Measurements from ENCODE around the gene FOXL1. TPM values are rescaled to one million over a fixed set of nuclear protein-coding genes. Genes with fewer than 3 reads are reported as not detected.

FOXL1 gene
- total RNA-seq, 1 experiment from 2014 or later: 0.11 TPM

DNA sequence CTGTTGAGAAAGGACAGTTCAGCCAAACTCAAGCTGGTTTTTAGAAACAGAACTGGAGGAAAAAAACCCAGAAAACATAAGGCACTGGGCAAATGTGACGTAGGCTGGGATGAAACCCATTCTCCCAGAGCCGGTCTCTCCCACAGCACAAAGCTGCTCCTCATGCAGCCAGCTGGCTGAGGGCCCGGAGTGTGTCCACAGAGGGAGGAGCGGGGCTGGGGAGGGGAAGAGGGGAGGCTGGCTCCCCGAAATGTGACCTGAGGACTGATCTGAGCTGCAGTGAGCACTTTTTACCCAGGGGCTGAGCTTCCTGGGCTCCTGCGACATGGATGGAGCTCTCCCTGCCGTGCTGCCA is 47.2 kb upstream of the FOXL1 start:
- Histone ChIP-seq H3K9me3 (no peaks in the 10 kb centered on the region), H3K4me3 (ENCODE audit: low read depth, low read length) (no peak overlapping the region), H3K36me3 (ENCODE audit: control insufficient read depth, insufficient read depth, low read length) (no peaks in the 10 kb centered on the region), H3K27me3 (replicated peaks; ENCODE audit: control insufficient read depth, insufficient read depth, low read length) (no peaks in the 10 kb centered on the region), H3K4me1 (no peaks in the 10 kb centered on the region)
- intact Hi-C loops (cut with micrococcal nuclease; ENCODE audit: unreplicated experiment): no loop called here
- BruUV-seq (replicated peaks): no TSS peak
- no peaks in the 10 kb centered on the region for H3K36me3 Mint-ChIP-seq (ENCODE audit: insufficient read depth, unreplicated experiment)
- no peak overlapping the region for H3K27ac Mint-ChIP-seq (ENCODE audit: unreplicated experiment)
- H3K27me3 Mint-ChIP-seq (ENCODE audit: insufficient read depth, unreplicated experiment): peaks cover 3% of the 10 kb centered on the region
- ChIA-PET CTCF (no interaction called here), POLR2A (no interaction called here)
- no peaks in the 10 kb centered on the region for H3K9me3 Mint-ChIP-seq (ENCODE audit: unreplicated experiment)
- no peaks in the 10 kb centered on the region for H3K4me1 Mint-ChIP-seq (ENCODE audit: low read depth, unreplicated experiment)
- no peak overlapping the region for H3K4me3 Mint-ChIP-seq (ENCODE audit: unreplicated experiment)
- DNase-seq: no peak
- TF ChIP-seq CTCF (IDR thresholded peaks at IDR 0.05; ENCODE audit: insufficient read depth in 1 of 2, low read depth in 1 of 2, low read length in 1 of 2, severe bottlenecking in 1 of 2, unreplicated experiment in 1 of 2): no peak

DNA sequence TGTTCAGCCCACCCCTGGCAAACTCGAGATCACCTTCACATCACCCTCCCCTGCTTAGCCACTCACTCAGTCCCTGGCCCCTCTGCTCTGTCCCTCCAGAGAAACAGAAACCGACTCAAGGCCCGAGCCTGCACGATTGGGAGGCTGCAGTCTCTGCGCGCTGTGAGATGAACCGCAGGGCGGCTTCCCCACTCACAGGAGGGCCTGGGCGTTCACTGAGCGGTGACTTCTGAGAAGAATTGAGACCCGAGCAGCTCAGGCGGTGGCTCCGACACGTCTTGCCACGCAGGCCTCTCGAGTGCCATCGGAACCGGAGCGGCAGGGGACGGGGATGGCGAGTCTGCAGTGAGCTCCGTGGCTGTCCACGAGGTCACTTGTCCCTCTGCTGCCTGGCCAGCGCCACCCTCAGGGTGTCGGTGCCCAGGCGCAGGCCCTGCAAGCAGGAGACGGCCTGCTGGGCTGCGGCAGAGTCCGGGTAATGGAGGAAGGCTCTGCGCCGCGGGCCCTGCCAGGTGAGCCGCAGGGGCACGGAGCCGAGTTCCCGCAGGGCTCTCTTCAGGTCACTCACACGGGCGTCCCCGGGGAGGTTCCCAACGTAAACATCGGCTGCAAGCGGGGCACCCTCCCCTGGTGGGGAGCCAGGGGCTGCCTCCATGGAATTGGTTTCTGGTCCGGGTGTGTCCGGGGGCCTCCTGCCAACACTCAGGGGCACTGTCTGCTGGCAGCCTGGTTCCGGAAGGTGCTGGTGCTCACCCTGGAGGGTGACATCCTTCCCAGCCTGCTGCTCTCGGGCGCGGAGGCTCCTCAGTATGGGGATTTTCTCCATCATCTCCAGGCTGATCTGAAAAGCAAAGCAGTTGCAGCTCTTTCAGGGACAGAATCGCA is 46.5 kb upstream of the FOXL1 start:
- H3K4me3 ChIP-seq (ENCODE audit: low read depth, low read length): no peak overlapping the region
- H3K4me3 Mint-ChIP-seq (ENCODE audit: unreplicated experiment): no peak overlapping the region
- H3K9me3 Mint-ChIP-seq (ENCODE audit: unreplicated experiment): no peaks in the 10 kb centered on the region
- CTCF ChIA-PET: no interaction called here
- H3K9me3 ChIP-seq: no peaks in the 10 kb centered on the region
- TF ChIP-seq CTCF (IDR thresholded peaks at IDR 0.05; ENCODE audit: insufficient read depth in 1 of 2, low read depth in 1 of 2, low read length in 1 of 2, severe bottlenecking in 1 of 2, unreplicated experiment in 1 of 2): no peak
- no peaks in the 10 kb centered on the region for H3K27me3 ChIP-seq (replicated peaks; ENCODE audit: control insufficient read depth, insufficient read depth, low read length)
- H3K36me3 ChIP-seq (ENCODE audit: control insufficient read depth, insufficient read depth, low read length): no peaks in the 10 kb centered on the region
- BruUV-seq (replicated peaks): no TSS peak
- H3K27ac Mint-ChIP-seq (ENCODE audit: unreplicated experiment): no peak overlapping the region
- no peaks in the 10 kb centered on the region for H3K4me1 Mint-ChIP-seq (ENCODE audit: low read depth, unreplicated experiment)
- H3K36me3 Mint-ChIP-seq (ENCODE audit: insufficient read depth, unreplicated experiment): no peaks in the 10 kb centered on the region
- POLR2A ChIA-PET: no interaction called here
- DNase-seq: no peak
- H3K4me1 ChIP-seq: no peaks in the 10 kb centered on the region
- no peaks in the 10 kb centered on the region for H3K27me3 Mint-ChIP-seq (ENCODE audit: insufficient read depth, unreplicated experiment)
- intact Hi-C loops (cut with micrococcal nuclease; ENCODE audit: unreplicated experiment): no loop called here

DNA sequence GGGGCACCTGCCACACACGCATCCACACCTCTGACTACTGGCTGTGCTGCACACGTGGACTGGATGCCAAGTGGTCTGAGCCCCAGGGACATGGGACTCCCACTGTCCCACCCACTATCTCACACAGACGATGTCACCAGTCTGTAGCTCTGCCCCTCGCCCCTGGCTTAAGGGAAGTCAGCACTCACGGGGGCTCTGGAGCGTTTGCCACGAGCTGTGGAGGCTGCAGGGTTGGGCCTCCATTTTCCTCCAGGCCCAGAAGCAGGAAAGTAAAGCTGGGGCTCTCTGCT is 45.9 kb upstream of the FOXL1 start:
- Mint-ChIP-seq H3K4me3 (ENCODE audit: unreplicated experiment) (no peak overlapping the region), H3K4me1 (ENCODE audit: low read depth, unreplicated experiment) (no peaks in the 10 kb centered on the region), H3K27me3 (ENCODE audit: insufficient read depth, unreplicated experiment) (no peaks in the 10 kb centered on the region), H3K27ac (ENCODE audit: unreplicated experiment) (no peak overlapping the region), H3K36me3 (ENCODE audit: insufficient read depth, unreplicated experiment) (no peaks in the 10 kb centered on the region), H3K9me3 (ENCODE audit: unreplicated experiment) (no peaks in the 10 kb centered on the region)
- no peak for TF ChIP-seq CTCF (IDR thresholded peaks at IDR 0.05; ENCODE audit: insufficient read depth in 1 of 2, low read depth in 1 of 2, low read length in 1 of 2, severe bottlenecking in 1 of 2, unreplicated experiment in 1 of 2)
- intact Hi-C loops (cut with micrococcal nuclease; ENCODE audit: unreplicated experiment): no loop called here
- no peaks in the 10 kb centered on the region for H3K36me3 ChIP-seq (ENCODE audit: control insufficient read depth, insufficient read depth, low read length)
- BruUV-seq (replicated peaks): no TSS peak
- no peak for DNase-seq
- H3K9me3 ChIP-seq: no peaks in the 10 kb centered on the region
- CTCF ChIA-PET: no interaction called here
- H3K4me3 ChIP-seq (ENCODE audit: low read depth, low read length): no peak overlapping the region
- POLR2A ChIA-PET: no interaction called here
- H3K4me1 ChIP-seq: no peaks in the 10 kb centered on the region
- no peaks in the 10 kb centered on the region for H3K27me3 ChIP-seq (replicated peaks; ENCODE audit: control insufficient read depth, insufficient read depth, low read length)

Data from Caco-2 (cell line).